ENCODE results near the gene KCNJ3.

DNA sequence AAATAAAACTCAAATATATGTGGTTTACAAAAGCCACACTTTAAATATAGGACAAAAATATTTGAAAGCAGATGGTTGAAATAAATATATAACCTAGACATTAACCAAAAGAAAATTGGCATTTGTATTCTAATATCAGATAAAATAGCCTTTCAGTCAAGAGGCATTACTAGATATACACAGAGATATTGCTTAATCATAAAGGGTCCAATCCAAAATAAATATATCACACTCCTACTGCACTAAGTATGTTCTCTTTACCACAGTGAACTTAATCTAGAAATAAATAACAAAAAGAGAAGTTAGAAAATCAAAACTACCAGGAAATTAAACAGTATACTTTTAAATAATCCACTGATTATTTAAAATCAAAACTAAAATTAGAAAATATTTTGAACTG is 34.2 kb upstream of the KCNJ3 start:
- TF ChIP-seq POLR2AphosphoS5 (IDR thresholded peaks at IDR 0.05; ENCODE audit: insufficient read depth in 1 of 2, low read depth in 1 of 2) = no peak
- TF ChIP-seq POLR2A (IDR thresholded peaks at IDR 0.05) = no peak
- no peak for TF ChIP-seq CTCF (IDR thresholded peaks at IDR 0.05)

Data from vagina (tissue), 2 donors.